SK-N-SH (cell line): ENCODE data around the gene MINDY3. TPM values are rescaled to one million over a fixed set of nuclear protein-coding genes. Genes with fewer than 3 reads are reported as not detected.

Experiments used
- CTCF ChIA-PET: fragments of 300-600, 350-600 bp; formaldehyde crosslinking; extraction: SDS; loops from one replicate; lab custom pipeline; 2021; lab: Yijun Ruan, JAX
- POLR2A ChIA-PET: fragments of 350-600 bp; sonication (Branson Sonifier 250); formaldehyde crosslinking; extraction: SDS; loops from one replicate; lab custom pipeline; 2020; ENCODE audit warnings: antibody characterized with exemption, inconsistent platforms; lab: Yijun Ruan, JAX
- DNase-seq: peaks from one replicate; pipeline ENCODE4 v3.0.0; 2012
- H2AFZ ChIP-seq: fragments of 200-600 bp; sonication (generic); 2 replicates; pipeline ENCODE4 v1.8.1; 2016; ENCODE audit warnings: antibody characterized with exemption, mild to moderate bottlenecking, low read depth
- H3F3A ChIP-seq: fragments of 200-600 bp; sonication (generic); replicated peaks from 2 replicates; pipeline ENCODE3; 2016; ENCODE audit warnings: antibody characterized with exemption, mild to moderate bottlenecking; ENCODE audit not compliant: insufficient read depth
- H3K27ac ChIP-seq, 2 experiments: fragments of 200-500 bp in 1 of 2; fragments of 200-600 bp in 1 of 2; sonication (Bioruptor generic) in 1 of 2; sonication (generic), shearing (Covaris generic) in 1 of 2; 2 replicates each; pipeline versions ENCODE4 v1.5.1 to v1.6.1; 2014 to 2016; ENCODE audit warnings: low read depth in 2 of 2, inconsistent platforms in 1 of 2, low read length in 1 of 2, mild to moderate bottlenecking in 1 of 2, mixed read lengths in 1 of 2
- H3K27me3 ChIP-seq: fragments of 200-600 bp; sonication (generic), shearing (Covaris generic); 2 replicates; pipeline ENCODE4 v1.6.1; 2016; ENCODE audit warnings: mixed run types; ENCODE audit not compliant: insufficient read depth
- H3K36me3 ChIP-seq, 2 experiments: fragments of 200-500 bp in 1 of 2; fragments of 200-600 bp in 1 of 2; sonication (Bioruptor generic) in 1 of 2; sonication (generic) in 1 of 2; replicated peaks in 1 of 2; 2 replicates each; pipeline versions ENCODE3 to v1.5.1; 2014 to 2016; ENCODE audit warnings: low read length in 1 of 2, mild to moderate bottlenecking in 1 of 2; ENCODE audit not compliant: insufficient read depth in 2 of 2, control insufficient read depth in 1 of 2
- H3K4me1 ChIP-seq, 2 experiments: fragments of 200-500 bp in 1 of 2; fragments of 200-600 bp in 1 of 2; sonication (Bioruptor generic) in 1 of 2; sonication (generic), shearing (Covaris generic) in 1 of 2; 2 replicates each; pipeline versions ENCODE4 v1.5.1 to v1.6.1; 2014 to 2016; ENCODE audit warnings: low read depth in 1 of 2, low read length in 1 of 2, mixed run types in 1 of 2; ENCODE audit not compliant: insufficient read depth in 2 of 2, control insufficient read depth in 1 of 2
- H3K4me2 ChIP-seq: fragments of 200-600 bp; sonication (generic), shearing (Covaris generic); 2 replicates; pipeline ENCODE4 v1.6.1; 2017; ENCODE audit warnings: mixed run types
- H3K4me3 ChIP-seq, 2 experiments: fragments of 200-500 bp in 1 of 2; fragments of 200-600 bp in 1 of 2; sonication (Bioruptor generic) in 1 of 2; sonication (generic), shearing (Covaris generic) in 1 of 2; 2 replicates each; pipeline versions ENCODE4 v1.5.1 to v1.8.1; 2014 to 2016; ENCODE audit warnings: low read depth in 2 of 2, inconsistent platforms in 1 of 2, low read length in 1 of 2, mild to moderate bottlenecking in 1 of 2, mixed read lengths in 1 of 2, moderate library complexity in 1 of 2
- H3K79me2 ChIP-seq: fragments of 200-600 bp; sonication (generic); 2 replicates; pipeline ENCODE4 v1.8.1; 2017; ENCODE audit warnings: mild to moderate bottlenecking; ENCODE audit not compliant: insufficient read depth
- H3K9ac ChIP-seq: fragments of 200-600 bp; sonication (generic); 2 replicates; pipeline ENCODE4 v1.6.1; 2017; ENCODE audit warnings: mixed run types
- H3K9me2 ChIP-seq: fragments of 200-600 bp; sonication (generic); 2 replicates; pipeline ENCODE4 v1.6.1; 2017; ENCODE audit warnings: mixed run types
- H3K9me3 ChIP-seq: fragments of 200-600 bp; sonication (generic); 2 replicates; pipeline ENCODE4 v1.6.1; 2017; ENCODE audit warnings: mixed run types, mild to moderate bottlenecking, moderate library complexity
- H4K20me1 ChIP-seq: fragments of 200-600 bp; sonication (generic); 2 replicates; pipeline ENCODE4 v1.6.1; 2017; ENCODE audit warnings: mild to moderate bottlenecking, mixed run types; ENCODE audit not compliant: insufficient read depth
- ELF1 ChIP-seq: IDR thresholded peaks from 2 replicates; pipeline ENCODE4 v1.4.0; 2012
- EP300 ChIP-seq, 2 experiments: IDR thresholded peaks; 2 replicates each; pipeline versions ENCODE4 v1.4.0 to v1.6.1; 2012; ENCODE audit warnings: borderline replicate concordance in 1 of 2, low read depth in 1 of 2, low read length in 1 of 2
- EZH2phosphoT487 ChIP-seq: fragments of 200-600 bp; sonication (generic); IDR thresholded peaks from 2 replicates; pipeline ENCODE4 v1.6.1; 2017; ENCODE audit warnings: low read depth, mixed run types, mild to moderate bottlenecking, antibody characterized with exemption, moderate library complexity, borderline replicate concordance
- FOSL2 ChIP-seq: IDR thresholded peaks from 2 replicates; pipeline ENCODE4 v1.4.0; 2012; ENCODE audit warnings: low read depth, mild to moderate bottlenecking, moderate library complexity, borderline replicate concordance
- FOXJ3 ChIP-seq: sonication (generic); formaldehyde crosslinking; IDR thresholded peaks from 2 replicates; pipeline ENCODE4 v1.5.1; 2020; ENCODE audit warnings: mild to moderate bottlenecking, missing genetic modification reagents
- GABPA ChIP-seq: IDR thresholded peaks from 2 replicates; pipeline ENCODE4 v1.4.0; 2012; ENCODE audit warnings: low read depth, mild to moderate bottlenecking
- IRF3 ChIP-seq: fragments of 150-350 bp; IDR thresholded peaks from 2 replicates; pipeline ENCODE4 v1.6.1; 2016; ENCODE audit warnings: mild to moderate bottlenecking, low read depth, low read length
- JUND ChIP-seq: IDR thresholded peaks from 2 replicates; pipeline ENCODE4 v1.4.0; 2012
- MXI1 ChIP-seq: IDR thresholded peaks from 2 replicates; pipeline ENCODE4 v1.6.1; 2012; ENCODE audit warnings: mild to moderate bottlenecking, low read depth, low read length, improper control_type of control experiment
- NFIC ChIP-seq: IDR thresholded peaks from 2 replicates; pipeline ENCODE4 v1.4.0; 2012; ENCODE audit warnings: borderline replicate concordance
- RCOR1 ChIP-seq: fragments of 150-350 bp; IDR thresholded peaks from 2 replicates; pipeline ENCODE4 v1.6.1; 2017; ENCODE audit warnings: antibody characterized with exemption, low read length
- SMC3 ChIP-seq: IDR thresholded peaks from 2 replicates; pipeline ENCODE4 v1.6.1; 2012; ENCODE audit warnings: low read depth, low read length, improper control_type of control experiment
- TAF1 ChIP-seq: IDR thresholded peaks from 2 replicates; pipeline ENCODE4 v1.6.1; 2012; ENCODE audit warnings: low read depth, mild to moderate bottlenecking, low read length, moderate library complexity, borderline replicate concordance
- TCF12 ChIP-seq: IDR thresholded peaks from 2 replicates; pipeline ENCODE4 v1.4.0; 2012
- TEAD4 ChIP-seq: IDR thresholded peaks from 2 replicates; pipeline ENCODE4 v1.4.0; 2012; ENCODE audit warnings: mild to moderate bottlenecking, borderline replicate concordance; ENCODE audit not compliant: insufficient read depth
- USF1 ChIP-seq: IDR thresholded peaks from 2 replicates; pipeline ENCODE4 v1.4.0; 2012; ENCODE audit warnings: low read depth, borderline replicate concordance
- WGBS: methylation state at CpG from one replicate; pipeline ENCODE4 v1.1.6; 2017; ENCODE audit warnings: low lambda C conversion rate; 5-methylcytosine and 5-hydroxymethylcytosine counted together
- polyA plus RNA-seq, 3 experiments: library from polyadenylated mRNA; depleted of rRNA; stranded (reverse); fragments of >200 nt; gene quantifications; 2 replicates each; pipeline ENCODE4 v1.2.3, GENCODE V29; 2012
- TF ChIP-seq, protein P1 (sequence below): IDR thresholded peaks from 2 replicates; pipeline ENCODE4; 2012
- TF ChIP-seq, protein P2 (sequence below): fragments of 200-600 bp; sonication (generic); IDR thresholded peaks from 2 replicates; pipeline ENCODE4 v1.6.1; 2017; ENCODE audit warnings: antibody characterized with exemption, mild to moderate bottlenecking, moderate library complexity

The MINDY3 gene
- polyA plus RNA-seq, 1 of the 3 experiments (the other 2 are of a cell fraction), result 9.5 TPM

DNA sequence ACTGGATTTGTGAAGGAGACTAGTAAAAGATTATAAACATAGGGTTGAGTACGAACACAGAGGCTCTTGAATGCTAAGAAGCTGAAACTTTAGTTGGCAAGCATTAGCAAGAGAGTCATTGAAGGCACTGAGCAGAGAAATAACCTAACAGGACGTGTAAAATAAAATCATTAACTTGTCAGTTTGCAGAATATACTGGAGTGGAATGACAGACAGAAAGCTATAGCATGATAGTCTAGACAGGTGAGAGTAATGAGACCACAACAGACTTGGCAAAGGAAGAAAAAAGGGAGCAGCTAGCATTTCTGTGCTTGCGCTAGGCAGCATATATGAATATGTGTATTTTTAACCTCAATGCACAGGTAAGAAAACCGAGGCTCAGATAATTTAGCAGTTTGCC, 30.8 kb downstream of the MINDY3 start:
- Histone ChIP-seq H3K9me3 (no peaks in the 10 kb centered on the region), H3F3A (no peaks in the 10 kb centered on the region), H3K27me3 (no peaks in the 10 kb centered on the region), H3K36me3 (peaks cover 12 to 51% of the 10 kb centered on the region in 2 experiments), H3K4me2 (no peak overlapping the region), H3K4me3 (no peak overlapping the region), H2AFZ (no peak overlapping the region), H4K20me1 (no peaks in the 10 kb centered on the region), H3K27ac (no peak overlapping the region), H3K79me2 (no peaks in the 10 kb centered on the region), H3K4me1 (no peaks in the 10 kb centered on the region), H3K9me2 (no peaks in the 10 kb centered on the region), H3K9ac (no peak overlapping the region)
- TF ChIP-seq GABPA, result no peak
- TF ChIP-seq JUND, result no peak
- TF ChIP-seq SMC3, result no peak
- no peak for TF ChIP-seq EP300 (IDR thresholded peaks at IDR 0.05; ENCODE audit: borderline replicate concordance in 1 of 2, low read depth in 1 of 2, low read length in 1 of 2)
- TF ChIP-seq, protein P1, sequence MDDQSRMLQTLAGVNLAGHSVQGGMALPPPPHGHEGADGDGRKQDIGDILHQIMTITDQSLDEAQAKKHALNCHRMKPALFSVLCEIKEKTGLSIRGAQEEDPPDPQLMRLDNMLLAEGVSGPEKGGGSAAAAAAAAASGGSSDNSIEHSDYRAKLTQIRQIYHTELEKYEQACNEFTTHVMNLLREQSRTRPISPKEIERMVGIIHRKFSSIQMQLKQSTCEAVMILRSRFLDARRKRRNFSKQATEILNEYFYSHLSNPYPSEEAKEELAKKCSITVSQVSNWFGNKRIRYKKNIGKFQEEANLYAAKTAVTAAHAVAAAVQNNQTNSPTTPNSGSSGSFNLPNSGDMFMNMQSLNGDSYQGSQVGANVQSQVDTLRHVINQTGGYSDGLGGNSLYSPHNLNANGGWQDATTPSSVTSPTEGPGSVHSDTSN, result no peak
- no peak for TF ChIP-seq USF1
- TF ChIP-seq FOSL2, result no peak
- TF ChIP-seq RCOR1, result no peak
- TF ChIP-seq NFIC, result no peak
- no peak for TF ChIP-seq TCF12
- TF ChIP-seq TAF1, result no peak
- TF ChIP-seq MXI1, result no peak
- TF ChIP-seq TEAD4, result no peak
- TF ChIP-seq EZH2phosphoT487, result no peak
- no peak for TF ChIP-seq ELF1
- TF ChIP-seq, protein P2, sequence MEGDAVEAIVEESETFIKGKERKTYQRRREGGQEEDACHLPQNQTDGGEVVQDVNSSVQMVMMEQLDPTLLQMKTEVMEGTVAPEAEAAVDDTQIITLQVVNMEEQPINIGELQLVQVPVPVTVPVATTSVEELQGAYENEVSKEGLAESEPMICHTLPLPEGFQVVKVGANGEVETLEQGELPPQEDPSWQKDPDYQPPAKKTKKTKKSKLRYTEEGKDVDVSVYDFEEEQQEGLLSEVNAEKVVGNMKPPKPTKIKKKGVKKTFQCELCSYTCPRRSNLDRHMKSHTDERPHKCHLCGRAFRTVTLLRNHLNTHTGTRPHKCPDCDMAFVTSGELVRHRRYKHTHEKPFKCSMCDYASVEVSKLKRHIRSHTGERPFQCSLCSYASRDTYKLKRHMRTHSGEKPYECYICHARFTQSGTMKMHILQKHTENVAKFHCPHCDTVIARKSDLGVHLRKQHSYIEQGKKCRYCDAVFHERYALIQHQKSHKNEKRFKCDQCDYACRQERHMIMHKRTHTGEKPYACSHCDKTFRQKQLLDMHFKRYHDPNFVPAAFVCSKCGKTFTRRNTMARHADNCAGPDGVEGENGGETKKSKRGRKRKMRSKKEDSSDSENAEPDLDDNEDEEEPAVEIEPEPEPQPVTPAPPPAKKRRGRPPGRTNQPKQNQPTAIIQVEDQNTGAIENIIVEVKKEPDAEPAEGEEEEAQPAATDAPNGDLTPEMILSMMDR, result no peak
- no peak for TF ChIP-seq IRF3
- no peak for TF ChIP-seq FOXJ3
- DNase-seq, result no peak
- CTCF ChIA-PET, result no interaction called here
- POLR2A ChIA-PET, result no interaction called here
- WGBS, result 88% methylated on average over 4 of the region's 4 CpGs
